SJSA1 (cell line): ENCODE results near the gene TSPEAR. TPM values are rescaled to one million over a fixed set of nuclear protein-coding genes. Genes with fewer than 3 reads are reported as not detected.

ENCODE experiments used
- DNase-seq, 2 experiments: peaks; one replicate each; pipeline ENCODE4 v3.0.0-alpha.2; 2015 to 2020; ENCODE audit warnings: low spot score in 2 of 2, low read depth in 1 of 2
- H3K27ac ChIP-seq: fragments of 250-450 bp; sonication (Bioruptor Pico); 2 replicates; pipeline ENCODE4 v1.5.1; 2020; ENCODE audit warnings: mild to moderate bottlenecking, moderate library complexity
- H3K27me3 ChIP-seq: fragments of 250-450 bp; sonication (Bioruptor Pico); replicated peaks from 2 replicates; pipeline ENCODE4 v1.5.1; 2020; ENCODE audit warnings: mild to moderate bottlenecking, moderate library complexity
- H3K36me3 ChIP-seq: fragments of 250-450 bp; sonication (Bioruptor Pico); 2 replicates; pipeline ENCODE4 v1.5.1; 2020; ENCODE audit warnings: mild to moderate bottlenecking
- H3K4me1 ChIP-seq: fragments of 250-450 bp; sonication (Bioruptor Pico); replicated peaks from 2 replicates; pipeline ENCODE4 v1.6.1; 2021; ENCODE audit warnings: mild to moderate bottlenecking
- H3K4me3 ChIP-seq: fragments of 250-450 bp; sonication (Bioruptor Pico); 2 replicates; pipeline ENCODE4 v1.5.1; 2020; ENCODE audit warnings: mild to moderate bottlenecking
- H3K9me3 ChIP-seq: fragments of 250-450 bp; sonication (Bioruptor Pico); replicated peaks from 2 replicates; pipeline ENCODE4 v1.5.1; 2020; ENCODE audit warnings: mild to moderate bottlenecking
- total RNA-seq: library from RNA; depleted of rRNA; stranded (reverse); fragments of >200 nt; shearing (Covaris generic); gene quantifications from 2 replicates; pipeline ENCODE4 v1.2.3, GENCODE V29; 2014

Gene TSPEAR
- total RNA-seq, 1 experiment from 2014 or later, result not detected

DNA sequence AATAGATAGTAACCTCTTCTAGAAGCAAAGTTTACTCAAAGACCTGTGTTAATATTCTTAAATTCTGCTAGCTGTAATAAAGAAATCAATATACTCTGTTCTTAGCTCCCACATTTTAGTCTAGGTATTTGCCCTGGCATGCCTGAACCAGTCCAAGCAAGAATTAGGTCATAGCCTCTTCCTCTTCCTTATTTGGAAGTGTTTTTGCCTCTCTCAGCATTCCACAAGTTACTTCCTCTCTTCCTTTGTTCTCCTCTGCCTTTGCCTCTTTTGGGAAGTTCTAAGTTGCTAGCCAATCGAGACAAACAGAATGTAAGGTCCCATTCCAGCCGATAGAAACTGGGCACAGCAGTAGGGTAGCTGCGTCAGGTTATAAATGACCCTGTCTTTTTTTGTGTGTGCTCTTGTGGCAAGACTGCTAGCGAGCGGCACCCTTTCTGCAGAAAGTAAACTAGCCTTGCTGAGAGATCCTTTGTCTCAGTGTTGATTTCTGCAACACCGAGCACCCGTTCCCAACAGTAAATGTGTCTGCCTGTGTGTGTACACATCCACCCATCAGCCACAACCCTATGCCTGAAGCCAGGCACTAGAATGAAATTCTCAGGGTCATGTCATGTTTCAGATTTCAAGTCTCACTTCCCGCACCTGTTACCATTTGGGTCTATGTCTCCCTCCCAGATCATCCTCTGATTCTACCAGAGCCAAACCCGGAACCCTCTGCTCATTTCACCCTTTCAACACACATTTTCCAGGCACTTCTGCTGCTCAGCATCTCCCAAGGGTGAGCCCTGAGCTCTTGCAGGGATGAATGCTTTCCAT, 218.6 kb downstream of the TSPEAR start:
- H3K4me1 ChIP-seq, result peaks cover 4% of the 10 kb centered on the region
- peaks cover 21% of the 10 kb centered on the region; the same call in 1 of the 2 replicates for H3K9me3 ChIP-seq
- H3K27ac ChIP-seq, result no peak overlapping the region
- no peaks in the 10 kb centered on the region for H3K36me3 ChIP-seq
- no peak for DNase-seq
- H3K4me3 ChIP-seq, result no peak overlapping the region
- H3K27me3 ChIP-seq, result no peaks in the 10 kb centered on the region

GRCh38 chr21:44490816-44491215, 220.6 kb downstream of the TSPEAR start:
- Histone ChIP-seq H3K27me3 (no peaks in the 10 kb centered on the region), H3K36me3 (no peaks in the 10 kb centered on the region), H3K9me3 (peaks cover 21% of the 10 kb centered on the region; the same call in 1 of the 2 replicates), H3K4me3 (no peak overlapping the region), H3K27ac (no peak overlapping the region), H3K4me1 (peaks cover 4% of the 10 kb centered on the region)
- no peak for DNase-seq

GRCh38 chr21:44490405-44490804, 221.0 kb downstream of the TSPEAR start:
- Histone ChIP-seq H3K4me3 (no peak overlapping the region), H3K4me1 (peaks cover 4% of the 10 kb centered on the region), H3K27ac (no peak overlapping the region), H3K36me3 (no peaks in the 10 kb centered on the region), H3K27me3 (no peaks in the 10 kb centered on the region), H3K9me3 (peaks cover 21% of the 10 kb centered on the region; the same call in 1 of the 2 replicates)
- DNase-seq, result no peak

DNA sequence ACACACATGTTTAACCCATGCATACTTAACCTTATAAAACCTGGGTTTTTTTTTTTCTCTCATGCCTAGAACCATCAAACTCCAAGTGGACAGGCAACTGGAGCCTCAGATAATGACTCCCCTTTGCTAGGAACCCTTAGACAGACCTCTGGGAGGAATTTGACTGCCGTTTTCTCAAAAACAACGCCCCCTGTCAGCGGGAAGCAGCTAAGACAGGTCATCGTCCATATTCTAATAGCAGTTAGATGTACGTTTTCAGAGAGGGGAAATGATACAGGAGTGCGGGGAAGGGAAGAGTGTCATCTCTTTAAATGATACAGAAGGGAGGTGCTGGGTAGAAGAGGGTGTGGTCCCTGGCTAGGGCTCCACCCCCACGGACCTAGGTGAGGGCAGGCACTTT, 221.4 kb downstream of the TSPEAR start:
- H3K36me3 ChIP-seq, result no peaks in the 10 kb centered on the region
- no peak overlapping the region for H3K4me3 ChIP-seq
- H3K27me3 ChIP-seq, result no peaks in the 10 kb centered on the region
- DNase-seq, result no peak
- no peak overlapping the region for H3K27ac ChIP-seq
- peaks cover 4% of the 10 kb centered on the region for H3K4me1 ChIP-seq
- peaks cover 19% of the 10 kb centered on the region; the same call in 1 of the 2 replicates for H3K9me3 ChIP-seq

DNA sequence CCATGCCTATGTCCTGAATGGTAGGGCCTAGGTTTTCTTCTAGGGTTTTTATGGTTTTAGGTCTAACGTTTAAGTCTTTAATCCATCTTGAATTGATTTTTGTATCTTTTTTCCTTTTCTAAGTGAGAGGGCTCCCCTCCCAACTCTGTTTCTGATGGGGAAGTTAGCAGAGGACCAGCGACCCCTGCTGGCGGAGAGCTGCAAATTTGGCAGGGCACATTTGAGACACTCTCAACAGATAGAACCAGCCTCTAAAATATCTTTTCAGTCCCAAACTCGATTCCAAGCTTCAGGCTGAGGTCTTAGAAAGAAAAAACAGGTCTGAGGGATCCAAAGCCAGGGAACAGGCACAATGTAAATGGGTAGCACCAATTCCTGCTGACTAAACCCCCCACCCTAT, 223.5 kb downstream of the TSPEAR start:
- H3K27ac ChIP-seq, result no peak overlapping the region
- H3K4me1 ChIP-seq, result peaks cover 4% of the 10 kb centered on the region
- H3K4me3 ChIP-seq, result no peak overlapping the region
- H3K36me3 ChIP-seq, result no peaks in the 10 kb centered on the region
- H3K27me3 ChIP-seq, result 0 out of 2 replicates have a peak, but pooled peaks cover 2% of the 10 kb centered on the region
- DNase-seq, result no peak
- H3K9me3 ChIP-seq, result peaks cover 15% of the 10 kb centered on the region; the same call in 1 of the 2 replicates

- Histone ChIP-seq H3K4me1 (no peaks in the 10 kb centered on the region), H3K9me3 (0 out of 2 replicates have a peak, but pooled peaks cover 4% of the 10 kb centered on the region), H3K27ac (no peak overlapping the region), H3K27me3 (0 out of 2 replicates have a peak, but pooled peaks cover 2% of the 10 kb centered on the region), H3K36me3 (no peaks in the 10 kb centered on the region), H3K4me3 (no peak overlapping the region)
- DNase-seq, result no peak
Measured at GRCh38 chr21:44486302-44486701, 225.1 kb downstream of the TSPEAR start.

DNA sequence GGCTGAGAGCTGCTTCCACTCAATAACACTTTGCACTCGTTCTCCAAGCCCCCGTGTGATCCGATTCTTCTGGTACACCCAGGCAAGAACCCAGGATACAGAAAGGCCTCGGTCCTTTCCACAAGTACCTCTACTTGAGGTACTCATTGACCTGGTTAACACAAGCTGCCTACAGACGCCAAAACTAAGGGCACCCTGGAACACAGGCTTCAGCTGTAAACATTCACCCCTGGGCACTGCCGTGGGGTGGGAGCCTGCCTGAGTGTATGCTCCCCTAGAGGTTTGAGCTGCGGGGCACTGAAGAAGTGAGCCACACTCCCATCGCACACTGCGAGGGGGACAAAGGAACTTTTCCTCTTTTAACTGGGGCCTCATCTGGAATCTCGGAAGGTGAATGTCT, 225.6 kb downstream of the TSPEAR start:
- H3K4me1 ChIP-seq, result no peaks in the 10 kb centered on the region
- DNase-seq, result no peak
- H3K4me3 ChIP-seq, result no peak overlapping the region
- no peaks in the 10 kb centered on the region for H3K36me3 ChIP-seq
- 0 out of 2 replicates have a peak, but pooled peaks cover 4% of the 10 kb centered on the region for H3K9me3 ChIP-seq
- H3K27me3 ChIP-seq, result 0 out of 2 replicates have a peak, but pooled peaks cover 2% of the 10 kb centered on the region
- no peak overlapping the region for H3K27ac ChIP-seq

DNA sequence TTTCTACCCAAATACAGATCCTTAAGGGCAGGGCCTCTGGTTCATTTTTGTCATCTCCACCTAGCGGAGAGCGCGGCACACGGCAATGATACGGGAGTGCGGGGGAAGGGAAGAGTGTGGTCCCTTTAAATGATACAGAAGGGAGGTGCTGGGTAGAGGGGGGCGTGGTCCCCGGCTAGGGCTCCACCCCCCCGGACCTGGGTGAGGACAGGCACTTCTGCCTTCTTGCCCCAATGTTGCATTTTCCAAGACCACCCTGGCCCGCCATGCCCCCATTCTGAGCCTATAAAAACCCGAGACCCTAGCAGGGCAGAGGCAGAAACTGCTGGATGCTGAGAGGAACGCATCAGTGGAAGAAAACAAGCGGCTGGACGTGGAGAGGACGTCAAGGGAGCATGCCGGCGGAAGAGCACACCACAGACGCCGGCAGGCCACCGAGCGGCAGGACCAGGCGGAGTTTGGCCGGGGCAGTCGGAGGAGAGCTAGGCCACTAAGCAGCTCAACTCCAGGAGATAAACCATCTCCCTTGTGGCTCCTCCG, 226.0 kb downstream of the TSPEAR start:
- H3K27ac ChIP-seq, result no peak overlapping the region
- H3K27me3 ChIP-seq, result 0 out of 2 replicates have a peak, but pooled peaks cover 2% of the 10 kb centered on the region
- no peak for DNase-seq
- no peaks in the 10 kb centered on the region for H3K9me3 ChIP-seq
- H3K36me3 ChIP-seq, result no peaks in the 10 kb centered on the region
- H3K4me1 ChIP-seq, result no peaks in the 10 kb centered on the region
- H3K4me3 ChIP-seq, result no peak overlapping the region

DNA sequence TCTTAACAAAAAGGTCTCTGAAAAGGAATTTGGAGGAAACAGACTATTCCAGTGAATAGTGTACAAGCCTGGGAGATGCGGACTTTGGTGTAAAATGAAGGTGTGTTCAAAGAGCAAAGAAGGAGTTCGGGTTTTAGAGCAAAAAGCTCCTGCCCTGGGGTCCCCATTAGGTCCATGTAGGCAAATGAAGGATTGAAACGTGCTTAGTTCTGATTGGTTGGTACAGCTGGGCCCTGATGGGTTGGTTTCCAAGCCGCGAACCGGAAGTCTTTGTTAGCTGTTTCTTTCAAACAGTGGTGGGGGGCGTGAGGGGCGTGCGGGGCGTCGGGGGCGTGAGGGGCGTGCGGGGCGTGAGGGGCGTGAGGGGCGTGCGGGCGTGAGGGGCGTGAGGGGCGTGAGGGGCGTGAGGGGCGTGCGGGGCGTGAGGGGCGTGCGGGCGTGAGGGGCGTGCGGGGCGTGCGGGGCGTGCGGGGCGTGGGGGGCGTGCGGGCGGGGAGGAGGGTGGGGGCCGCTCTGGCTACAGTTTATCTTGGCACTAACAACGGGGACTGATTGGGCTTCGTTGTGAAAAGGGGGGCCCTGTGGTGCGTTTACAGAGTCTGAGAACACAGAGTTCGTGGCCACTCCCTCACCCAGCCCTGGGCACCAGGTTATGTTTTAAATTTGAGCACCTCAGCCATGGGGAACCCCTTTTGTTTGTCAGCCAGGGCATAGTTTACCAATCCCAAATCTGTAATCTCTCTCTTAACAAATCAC, 226.7 kb downstream of the TSPEAR start:
- no peak overlapping the region for H3K4me3 ChIP-seq
- H3K9me3 ChIP-seq, result no peaks in the 10 kb centered on the region
- DNase-seq, result no peak
- no peaks in the 10 kb centered on the region for H3K4me1 ChIP-seq
- H3K36me3 ChIP-seq, result no peaks in the 10 kb centered on the region
- H3K27me3 ChIP-seq, result 0 out of 2 replicates have a peak, but pooled peaks cover 2% of the 10 kb centered on the region
- no peak overlapping the region for H3K27ac ChIP-seq

DNA sequence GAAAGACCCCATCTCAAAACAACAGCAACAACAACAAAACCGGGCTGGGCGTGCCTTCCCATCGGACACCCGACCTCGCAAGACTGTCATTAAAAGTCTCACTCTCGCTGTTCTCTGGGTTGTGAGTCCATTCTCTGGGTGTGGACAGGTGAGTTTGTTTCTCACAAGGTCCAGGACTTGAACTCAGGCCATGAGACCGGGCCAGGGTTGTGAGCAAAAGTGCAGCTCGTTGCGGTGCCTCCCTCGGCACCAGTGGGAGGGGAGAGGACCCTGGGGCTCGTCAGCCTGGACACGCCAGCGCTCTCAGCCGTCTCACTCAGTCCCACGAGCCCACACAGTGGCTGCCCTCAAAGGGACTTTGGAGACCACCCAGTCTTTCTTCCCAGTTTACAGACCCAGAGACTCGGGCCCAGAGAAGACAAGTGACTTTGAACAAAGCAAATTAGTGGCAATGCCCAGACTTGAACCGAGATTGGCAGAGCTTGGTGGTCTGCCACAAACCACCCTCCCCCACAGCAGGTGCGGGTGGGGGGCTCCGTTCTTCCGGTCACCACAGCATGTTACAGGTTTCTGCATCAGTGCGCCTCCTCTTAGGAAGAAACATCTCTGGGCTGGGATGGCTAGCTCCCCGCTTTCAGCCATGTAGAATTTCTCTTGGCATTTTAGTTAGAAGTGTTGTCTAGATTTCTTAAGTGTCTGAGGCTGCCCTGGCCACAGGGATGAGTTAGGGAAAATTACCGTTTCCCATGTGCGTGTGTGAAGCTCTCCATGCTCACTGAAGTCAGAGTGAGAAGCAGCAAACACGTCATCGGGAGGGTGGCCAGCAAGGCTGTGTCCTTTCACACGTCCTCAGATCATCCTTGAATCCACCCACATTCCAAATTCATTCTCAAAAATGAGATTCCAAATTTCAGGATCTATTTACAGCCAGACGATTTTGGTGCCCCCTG, 227.8 kb downstream of the TSPEAR start:
- DNase-seq, result no peak
- Histone ChIP-seq H3K4me3 (no peak overlapping the region), H3K27me3 (0 out of 2 replicates have a peak, but pooled peaks cover 2% of the 10 kb centered on the region), H3K36me3 (no peaks in the 10 kb centered on the region), H3K27ac (no peak overlapping the region), H3K4me1 (no peaks in the 10 kb centered on the region), H3K9me3 (no peaks in the 10 kb centered on the region)

DNA sequence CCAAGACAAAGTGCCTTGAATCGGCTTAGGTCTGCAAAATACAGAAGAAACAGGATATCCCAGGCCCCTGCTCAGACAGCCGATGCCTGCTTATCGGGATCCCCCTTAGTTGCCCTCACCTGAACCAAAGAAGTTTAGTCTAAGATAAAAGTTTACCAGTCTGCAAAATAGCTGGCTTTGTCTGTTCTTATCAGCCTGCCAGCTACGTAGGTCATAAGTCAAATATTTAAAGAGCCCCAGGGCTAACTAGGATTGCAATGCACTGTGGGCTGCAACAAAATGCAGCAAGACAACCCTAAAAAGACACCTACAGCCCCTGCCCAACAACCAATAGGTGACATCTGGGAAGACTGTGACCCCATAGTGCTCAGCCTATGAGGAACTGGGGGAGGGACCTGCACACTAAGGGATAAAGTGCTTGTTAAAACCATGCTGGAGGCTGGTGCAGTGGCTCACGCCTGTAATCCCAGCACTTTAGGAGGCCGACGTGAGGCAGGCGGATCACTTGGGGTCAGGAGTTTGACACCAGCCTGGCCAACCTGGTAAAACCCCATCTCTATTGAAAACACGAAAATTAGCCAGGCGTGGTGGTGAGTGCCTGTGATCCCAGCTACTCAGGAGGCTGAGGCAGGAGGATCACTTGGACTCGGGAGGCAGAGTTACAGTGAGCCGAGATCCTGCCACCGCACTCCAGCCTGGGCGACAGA, 228.6 kb downstream of the TSPEAR start:
- H3K27me3 ChIP-seq, result 0 out of 2 replicates have a peak, but pooled peaks cover 2% of the 10 kb centered on the region
- H3K4me1 ChIP-seq, result no peaks in the 10 kb centered on the region
- no peaks in the 10 kb centered on the region for H3K9me3 ChIP-seq
- H3K36me3 ChIP-seq, result no peaks in the 10 kb centered on the region
- no peak for DNase-seq
- no peak overlapping the region for H3K27ac ChIP-seq
- no peak overlapping the region for H3K4me3 ChIP-seq

DNA sequence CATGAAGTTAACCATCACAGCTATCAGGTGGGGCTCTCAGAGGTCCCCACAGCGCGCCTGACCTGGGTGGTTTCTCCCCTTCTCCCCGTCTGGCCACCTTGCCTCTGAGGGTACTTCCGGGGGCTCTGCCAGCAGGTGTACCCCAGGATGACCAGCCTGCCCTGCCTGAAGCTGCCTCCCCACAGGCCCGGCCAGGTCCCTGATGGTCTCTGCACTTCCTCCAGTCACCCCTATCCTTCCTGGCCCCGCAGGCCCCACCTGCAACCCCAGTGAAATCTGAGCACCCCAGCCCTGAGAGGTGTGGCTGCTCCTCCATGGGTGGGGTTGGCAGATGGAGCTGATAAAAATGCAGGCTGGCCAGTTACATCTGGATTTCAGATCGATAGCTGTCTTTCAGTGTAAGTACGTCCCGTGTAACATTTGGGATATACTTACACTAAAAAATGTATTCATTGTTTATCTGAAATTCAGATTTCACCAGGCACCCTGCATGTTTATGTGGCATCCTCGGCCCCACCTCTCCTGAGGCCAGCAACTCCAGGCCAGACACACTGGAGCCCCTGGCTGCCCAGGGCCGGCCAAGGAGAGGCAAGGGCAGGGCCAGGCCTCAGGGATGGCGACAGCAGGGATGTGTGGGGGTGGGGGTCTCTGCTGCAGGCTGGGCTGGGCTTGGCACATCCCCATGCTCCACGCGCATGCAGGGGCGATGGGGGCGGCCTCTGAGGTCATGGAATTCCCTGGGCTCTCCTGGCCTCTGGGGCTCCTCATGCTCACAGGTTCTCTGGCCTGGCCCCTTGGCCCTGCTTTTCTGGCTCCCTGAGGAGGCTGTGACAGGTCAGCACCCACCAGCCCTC, 230.9 kb downstream of the TSPEAR start:
- no peak overlapping the region for H3K4me3 ChIP-seq
- no peak overlapping the region for H3K27ac ChIP-seq

More for the DNA sequence above, 230.9 kb downstream of the TSPEAR start:
- Histone ChIP-seq H3K4me1 (no peaks in the 10 kb centered on the region), H3K36me3 (no peaks in the 10 kb centered on the region), H3K9me3 (no peaks in the 10 kb centered on the region), H3K27me3 (0 out of 2 replicates have a peak, but pooled peaks cover 2% of the 10 kb centered on the region)
- DNase-seq, result no peak
